Retina (tissue), 1 donor: ENCODE results near the gene RAB7B.
"Not testable (repeated sequence)": the region's sequence is repeated elsewhere in the genome, so short reads cannot be mapped to it uniquely, and the experiment has no call there.

Experiments
- DNase-seq: peaks from one replicate; pipeline ENCODE4 v3.0.0-alpha.2; 2016

The RAB7B gene, protein sequence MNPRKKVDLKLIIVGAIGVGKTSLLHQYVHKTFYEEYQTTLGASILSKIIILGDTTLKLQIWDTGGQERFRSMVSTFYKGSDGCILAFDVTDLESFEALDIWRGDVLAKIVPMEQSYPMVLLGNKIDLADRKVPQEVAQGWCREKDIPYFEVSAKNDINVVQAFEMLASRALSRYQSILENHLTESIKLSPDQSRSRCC

DNA sequence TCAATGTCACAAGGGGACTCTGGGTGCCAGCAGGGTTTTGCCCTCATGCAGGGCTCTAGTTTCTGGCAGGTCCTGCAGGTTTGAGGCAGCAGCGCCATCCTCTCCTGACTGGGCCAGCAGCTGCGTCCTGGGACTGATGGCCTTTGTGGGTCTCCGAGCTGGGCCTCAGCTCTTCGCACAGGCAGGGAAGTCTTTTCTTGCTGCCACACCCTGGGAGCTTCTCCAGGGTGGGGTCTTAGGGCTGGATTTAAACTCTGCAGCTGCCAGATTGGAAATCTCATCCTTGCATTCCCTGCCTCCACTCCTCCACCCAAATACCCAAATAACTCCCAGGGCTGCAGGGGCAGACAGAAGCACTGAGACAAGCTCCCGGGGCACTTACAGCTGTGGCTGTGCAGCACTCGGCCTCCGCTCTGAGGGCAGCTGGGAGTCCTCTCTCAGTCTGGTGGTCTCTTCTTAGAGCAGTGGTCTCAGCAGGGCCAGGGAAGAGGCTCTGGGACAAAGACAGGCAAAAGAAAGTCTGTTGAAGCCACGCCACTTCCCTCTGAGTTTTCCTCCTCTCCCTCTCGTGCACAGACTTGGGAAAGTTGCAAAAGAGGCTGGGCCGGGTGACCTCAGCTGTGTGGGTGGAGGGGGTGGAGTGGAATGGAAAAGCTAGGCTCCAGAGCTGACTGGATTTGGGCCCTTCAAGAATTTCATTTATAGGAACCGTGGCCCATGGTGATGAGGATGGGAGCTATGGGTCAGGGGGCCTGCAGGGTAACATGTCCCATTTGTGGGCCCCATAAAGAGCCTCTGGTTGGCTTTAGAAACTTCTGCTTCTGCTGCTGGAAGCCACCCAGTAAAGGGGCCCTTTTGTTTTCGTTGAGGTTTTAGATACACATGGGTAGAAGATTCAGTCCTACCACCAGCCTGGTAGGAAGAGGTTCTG lies at the start of gene RAB7B:
TSS of gene RAB7B (minus strand) at position 525 of the 931 bp plus-strand sequence. CDS start 9,260 bp downstream, outside the sequence.
- DNase-seq, result peak; percentile 32

DNA sequence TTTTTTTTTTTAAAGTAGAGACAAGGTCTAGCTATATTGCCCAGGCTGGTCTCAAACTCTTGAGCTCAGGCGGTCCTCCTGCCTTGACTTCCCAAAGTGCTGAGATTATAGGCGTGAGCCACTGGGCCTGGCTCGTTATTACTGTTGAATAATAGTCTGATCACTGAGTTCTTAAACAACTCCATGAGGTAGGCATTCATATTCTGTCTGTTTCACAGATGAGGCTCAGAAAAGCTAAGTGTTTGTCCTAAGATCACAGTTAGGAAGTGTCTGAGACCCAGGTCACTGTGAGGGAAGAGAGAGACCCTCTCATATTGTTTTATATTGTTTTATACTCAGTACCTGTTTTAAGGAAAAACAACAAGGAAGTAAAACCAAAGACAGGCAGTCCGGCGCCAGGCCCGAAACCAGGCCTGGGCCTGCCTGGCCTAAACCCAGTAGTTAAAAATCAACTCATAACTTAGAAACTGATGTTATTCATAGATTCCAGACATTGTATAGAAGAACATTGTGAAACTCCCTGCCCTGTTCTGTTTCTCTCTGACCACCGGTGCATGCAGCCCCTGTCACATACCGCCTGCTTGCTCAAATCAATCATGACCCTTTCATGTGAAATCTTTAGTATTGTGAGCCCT lies 49.2 kb upstream of the RAB7B start:
- DNase-seq, result not testable (repeated sequence)

DNA sequence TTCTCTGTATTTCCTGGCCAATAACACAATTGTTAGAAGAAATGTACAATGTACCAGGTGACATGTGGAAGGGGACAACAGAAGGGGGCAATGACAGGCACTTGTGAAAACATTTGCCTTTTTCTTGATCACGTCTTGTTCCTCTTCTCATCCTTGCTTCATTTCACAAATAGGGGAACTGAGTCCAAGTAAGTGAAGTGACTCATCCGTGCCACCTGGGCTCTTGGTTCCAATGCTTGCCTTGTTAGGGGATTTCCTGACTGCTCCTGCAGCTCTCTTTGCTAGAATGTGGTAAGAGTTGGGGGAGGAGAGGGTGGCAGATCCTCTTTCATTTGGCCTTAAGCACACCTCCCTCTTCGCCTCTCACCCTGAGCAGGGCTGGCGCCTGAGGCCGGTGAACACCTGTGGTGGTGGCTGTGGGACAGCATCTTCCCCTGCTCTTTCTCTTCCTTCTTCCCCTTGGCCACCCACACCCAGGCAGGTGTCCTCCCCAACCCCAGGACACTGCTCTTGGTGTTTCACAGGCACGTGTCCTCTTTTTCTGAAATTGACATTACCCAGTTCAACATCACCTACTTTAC lies 47.5 kb upstream of the RAB7B start:
- no peak for DNase-seq

DNA sequence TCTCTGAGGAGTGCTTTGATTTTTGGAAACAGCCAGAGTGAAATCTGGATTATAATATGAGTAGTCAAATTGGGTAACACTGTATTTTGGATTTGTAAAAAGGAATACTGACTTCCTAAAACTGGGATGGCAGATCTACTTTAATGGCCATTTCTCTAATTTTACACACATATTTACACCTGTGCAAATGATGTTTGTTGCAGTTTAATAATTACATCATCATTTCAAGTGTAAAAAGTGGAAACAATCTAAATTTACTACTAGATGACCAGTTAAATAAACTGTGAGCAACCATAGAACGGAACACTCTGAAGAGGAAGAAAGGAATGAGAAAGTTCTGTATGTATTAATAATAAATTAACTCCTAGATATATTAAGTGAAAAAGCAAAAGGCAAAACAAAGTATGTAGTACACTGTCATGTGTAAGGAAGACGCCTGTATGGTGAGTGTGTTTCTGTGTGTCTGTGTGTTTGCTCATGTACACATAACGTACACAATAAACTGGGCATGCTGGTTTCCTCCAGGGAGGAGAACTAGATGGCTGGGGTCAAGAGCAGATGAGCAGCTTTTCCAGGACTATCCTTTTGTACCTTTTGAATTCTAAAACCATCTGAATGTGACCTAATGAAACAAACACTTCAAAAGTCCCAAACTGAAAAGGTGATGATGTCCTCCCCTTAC lies 46.9 kb upstream of the RAB7B start:
- DNase-seq, result no peak

DNA sequence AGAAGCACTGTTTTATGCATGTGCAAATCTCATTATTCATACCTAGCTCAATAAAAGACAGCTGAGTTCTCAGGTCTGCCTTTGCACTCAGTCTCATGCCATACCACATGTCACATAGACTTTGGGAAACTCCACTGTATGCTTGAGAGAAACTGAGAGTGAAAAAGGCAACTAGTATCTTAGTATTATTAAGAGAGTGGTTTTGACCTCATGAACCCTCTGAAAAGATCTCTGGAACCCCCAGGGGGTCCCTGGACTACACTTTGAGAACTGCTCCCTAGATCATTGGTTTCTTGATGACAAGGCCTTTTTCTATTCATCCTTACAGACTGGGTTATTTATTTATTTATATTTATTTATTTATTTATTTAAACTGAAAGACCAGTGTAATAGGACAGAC lies 46.1 kb upstream of the RAB7B start:
- no peak for DNase-seq

DNA sequence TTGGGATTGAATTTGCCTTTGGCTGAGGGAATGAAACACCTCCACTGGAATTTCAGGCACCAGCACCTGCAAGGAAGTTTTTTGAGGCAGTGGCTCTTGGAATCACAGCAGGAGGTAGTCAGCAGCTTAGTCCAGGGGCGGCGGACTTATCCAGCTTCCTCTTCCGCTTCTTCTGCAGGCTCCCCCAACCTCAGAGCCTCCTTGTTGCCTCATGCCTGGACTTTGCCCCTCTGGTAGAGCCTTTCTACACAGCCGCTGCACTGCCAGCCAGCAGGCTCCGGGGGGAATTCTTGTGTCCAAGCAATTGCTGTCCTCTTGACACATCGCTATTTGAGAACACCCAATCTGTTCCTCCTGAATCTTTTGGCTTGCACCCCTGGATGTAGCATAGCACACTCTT lies 45.4 kb upstream of the RAB7B start:
- no peak for DNase-seq

DNA sequence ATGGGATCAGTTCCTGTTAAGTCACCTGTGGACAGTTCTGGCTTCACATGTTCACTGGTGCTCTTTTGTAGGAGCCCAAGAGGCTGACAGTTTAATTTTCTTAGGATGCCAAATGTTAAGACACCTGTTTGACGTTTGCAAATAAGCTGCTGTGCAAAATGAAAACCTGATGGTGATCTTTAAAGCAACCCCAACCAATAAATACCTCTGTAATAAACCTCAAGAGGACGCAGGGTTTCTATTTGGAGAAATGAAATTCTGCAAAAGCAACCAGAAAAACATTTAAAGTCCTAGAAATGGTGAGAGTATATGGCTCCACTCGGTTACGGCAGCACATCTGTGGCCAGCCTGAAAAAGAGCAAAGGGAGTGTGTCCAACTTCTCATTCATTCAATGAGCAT lies 44.1 kb upstream of the RAB7B start:
- DNase-seq, result no peak

DNA sequence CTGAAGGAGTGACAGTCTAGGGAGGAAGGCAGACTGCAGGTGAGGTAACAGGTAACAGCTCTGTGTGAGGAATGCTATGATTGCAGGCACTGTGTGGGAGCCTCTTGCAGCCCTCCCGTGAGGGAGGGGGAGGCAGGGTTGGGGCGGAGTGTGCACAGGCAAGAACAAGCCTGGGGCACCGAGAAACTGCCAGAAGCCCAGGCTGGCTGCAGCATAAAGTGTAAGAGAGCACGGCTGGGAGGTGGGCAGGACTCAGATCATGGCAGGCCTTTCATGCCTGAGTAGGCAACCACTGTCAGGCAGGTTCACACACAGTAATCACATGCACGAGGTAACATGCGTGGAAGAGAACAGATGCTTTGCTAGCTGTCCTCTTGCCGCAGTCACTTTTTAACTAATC lies 38.4 kb upstream of the RAB7B start:
- DNase-seq, result peak; percentile 52

DNA sequence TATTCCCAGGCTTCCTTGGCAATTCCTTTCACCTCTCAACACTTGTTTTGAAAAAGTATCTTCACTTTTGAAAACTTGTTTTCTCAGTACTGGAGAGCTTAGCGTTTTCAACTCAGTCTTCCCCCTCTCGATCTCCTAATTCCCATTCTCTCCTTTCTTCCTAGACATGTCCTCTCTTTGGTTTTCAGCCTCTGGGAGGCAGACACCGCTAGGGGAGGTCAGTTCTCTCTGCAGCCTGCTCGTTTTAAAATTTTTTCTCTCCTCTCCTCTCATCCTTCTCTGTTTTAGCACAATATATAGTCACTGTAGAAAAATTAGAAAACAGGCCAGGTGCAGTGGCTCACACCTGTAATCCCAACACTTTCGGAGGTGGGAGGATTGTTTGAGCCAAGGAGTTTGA lies 37.1 kb upstream of the RAB7B start:
- no peak for DNase-seq

DNA sequence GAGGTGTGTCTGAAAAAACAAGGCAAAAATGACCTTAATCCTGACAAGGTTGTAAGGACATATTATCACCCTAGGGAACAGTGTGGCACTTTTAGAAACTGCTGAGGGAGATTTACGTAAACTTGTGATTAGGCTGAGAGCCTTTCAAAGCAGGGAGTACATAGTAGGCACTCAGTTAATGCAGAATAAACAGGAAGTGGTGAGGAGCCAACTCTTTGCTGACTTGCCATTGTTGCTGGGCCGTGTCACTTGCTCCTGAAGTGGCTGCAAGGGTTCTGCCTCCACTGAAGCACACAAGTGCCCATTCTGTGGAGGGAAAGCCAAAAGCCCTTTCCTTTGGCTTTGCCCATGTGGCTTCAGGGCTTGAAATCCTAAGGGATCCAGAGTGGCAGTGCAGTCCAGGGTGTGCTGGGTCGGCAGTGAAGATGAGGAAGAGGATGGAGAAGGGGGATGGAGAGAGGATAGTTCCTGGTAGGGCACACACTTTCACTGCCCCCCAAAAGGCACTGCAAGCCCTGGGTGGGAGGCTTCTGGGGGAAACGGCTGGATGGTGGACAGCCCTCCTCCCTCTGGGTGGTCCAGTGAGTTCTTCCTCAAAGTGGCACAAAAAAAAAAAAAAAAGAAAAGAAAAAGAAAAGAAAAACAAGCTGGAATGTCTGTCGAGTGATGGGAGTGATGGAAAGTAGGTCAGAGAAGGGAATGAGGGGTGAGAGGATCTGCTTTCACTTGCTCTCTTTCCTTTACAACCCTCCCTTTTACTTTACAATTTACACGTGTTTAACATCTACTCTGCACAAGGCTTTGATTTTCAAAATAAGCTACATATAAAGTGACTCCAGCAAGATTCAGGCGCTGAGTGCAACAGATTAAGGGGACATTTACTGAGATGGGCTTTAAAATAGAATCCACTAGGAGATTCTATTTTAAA lies 36.1 kb upstream of the RAB7B start:
- DNase-seq, result peak; percentile 63

DNA sequence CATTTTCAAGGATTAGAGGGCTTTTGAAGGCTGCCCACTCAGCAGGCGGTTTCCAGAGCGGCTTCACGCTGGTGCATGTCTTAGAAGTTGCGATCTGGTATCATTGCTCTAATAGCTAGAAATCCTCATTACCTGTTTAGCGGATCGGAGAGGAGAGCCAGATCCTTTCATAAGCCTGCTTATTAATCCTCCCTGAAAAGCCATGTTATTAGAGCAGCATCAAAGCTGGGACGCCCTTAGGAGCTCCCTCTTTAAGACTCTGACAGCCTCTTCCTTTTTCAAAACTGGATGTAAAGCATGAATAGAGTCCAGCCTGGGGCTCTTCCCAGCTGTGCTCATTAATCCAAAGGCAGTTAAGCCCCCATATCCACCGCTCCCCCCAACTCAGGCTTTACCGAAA lies 34.4 kb upstream of the RAB7B start:
- peak; percentile 73 for DNase-seq

DNA sequence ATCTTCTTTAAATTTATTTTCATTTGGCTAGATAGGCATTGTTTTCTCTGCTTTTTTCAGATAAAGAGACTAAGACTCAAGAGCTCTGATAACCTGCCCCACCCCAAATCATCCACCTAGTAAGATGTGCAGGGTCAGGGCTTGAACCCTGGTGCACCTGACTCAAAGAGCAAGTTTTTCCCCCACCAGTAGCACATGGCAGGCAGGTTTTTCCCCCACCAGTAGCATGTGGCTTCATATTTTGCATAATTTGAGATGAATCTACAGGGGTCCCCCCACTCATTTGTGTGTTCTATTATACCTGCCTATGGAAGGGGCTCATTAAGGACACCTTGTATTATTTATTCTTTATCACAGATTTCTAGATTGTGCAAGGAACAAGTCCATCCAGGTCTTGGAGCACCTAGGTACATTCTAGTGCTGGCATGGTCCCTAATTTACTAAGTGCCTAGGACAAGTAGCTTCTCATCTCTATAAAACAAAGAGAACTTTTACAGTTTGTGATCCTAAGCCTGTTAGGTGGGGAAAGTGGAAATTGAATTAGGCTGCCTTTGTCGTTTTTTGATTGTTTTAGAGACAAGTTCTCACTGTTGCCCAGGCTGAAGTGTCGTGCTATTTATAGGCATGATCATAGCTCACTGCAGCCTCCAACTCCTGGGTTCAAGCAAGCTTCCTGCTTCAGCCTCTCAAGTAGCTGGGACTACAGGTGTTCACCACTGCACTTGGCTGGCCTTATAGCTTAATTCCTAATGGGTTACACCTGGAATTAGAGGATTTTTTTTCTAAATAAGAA lies 33.7 kb upstream of the RAB7B start:
- no peak for DNase-seq

DNA sequence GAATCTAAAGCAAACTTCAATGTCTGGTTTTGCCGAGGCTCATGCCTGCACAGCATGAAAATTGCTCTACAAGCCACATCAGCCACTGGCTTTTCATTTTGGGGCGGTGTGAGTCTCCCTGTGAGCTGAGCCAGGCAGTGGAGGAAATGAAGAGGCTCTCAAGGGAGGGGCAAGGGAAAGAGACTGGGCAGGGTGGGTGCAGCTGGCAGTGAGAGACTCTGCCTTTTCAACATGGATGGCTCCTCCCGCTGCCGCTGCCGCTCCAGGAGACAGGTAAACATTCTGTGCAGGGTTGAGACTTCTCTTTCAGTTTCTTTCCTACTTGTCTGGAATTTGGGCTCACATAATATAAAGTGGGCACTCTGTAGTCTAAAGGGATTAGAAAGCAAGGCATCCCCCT lies 31.8 kb upstream of the RAB7B start:
- no peak for DNase-seq

DNA sequence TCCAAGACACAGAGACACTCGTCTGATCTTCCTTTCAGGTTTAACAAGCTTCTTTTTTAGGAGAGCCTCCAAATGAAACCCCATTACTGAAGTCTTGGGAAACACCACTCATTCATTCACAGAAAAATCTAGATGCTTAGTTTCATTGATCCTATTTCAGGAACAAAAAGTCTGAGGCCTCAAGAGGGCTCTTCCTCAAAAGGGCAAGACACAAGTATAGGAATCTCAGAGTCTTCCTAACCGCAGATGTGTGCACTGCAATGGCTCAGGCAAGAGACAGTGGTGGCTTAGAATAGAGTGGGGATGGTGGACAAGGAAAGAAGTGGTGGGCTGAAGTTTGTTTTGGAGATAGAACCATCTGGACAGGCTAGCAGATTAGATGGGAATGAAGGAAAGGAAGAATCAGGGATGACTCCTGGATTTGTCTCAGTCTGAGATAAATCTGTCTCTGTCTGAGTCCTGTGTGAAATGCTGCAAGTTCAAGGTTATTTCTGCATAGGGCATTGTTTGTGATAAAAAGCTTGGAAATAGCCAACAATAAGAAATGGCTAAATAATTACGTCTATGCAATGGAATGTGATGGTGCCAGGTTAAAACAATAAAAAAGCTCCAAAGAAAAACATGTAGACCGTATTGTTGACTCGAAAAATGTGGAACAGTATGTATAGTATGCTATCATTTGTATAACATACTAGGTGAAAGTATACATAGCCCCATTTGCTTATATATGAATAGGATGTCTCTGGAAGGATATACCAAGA lies 29.4 kb upstream of the RAB7B start:
- DNase-seq, result no peak

DNA sequence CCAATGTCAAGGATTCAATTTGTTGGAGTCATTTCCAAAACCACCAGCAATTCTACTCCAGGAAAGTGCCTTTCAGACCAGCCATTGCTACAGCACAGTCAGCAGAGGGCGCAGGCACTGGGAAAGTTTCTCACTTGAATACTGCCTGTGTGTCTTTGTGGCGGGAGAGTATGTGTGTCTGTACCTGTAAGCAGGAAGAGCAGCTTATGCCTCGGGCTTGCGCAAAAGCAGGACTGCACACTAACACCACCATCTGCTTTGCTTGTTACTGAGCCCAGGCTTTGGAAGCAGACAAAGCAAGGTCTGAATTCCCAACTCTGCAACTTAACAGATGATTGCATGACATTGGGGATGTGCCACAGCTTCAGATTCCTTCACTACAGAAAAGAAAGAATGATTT lies 27.5 kb upstream of the RAB7B start:
- peak; percentile 66 for DNase-seq

DNA sequence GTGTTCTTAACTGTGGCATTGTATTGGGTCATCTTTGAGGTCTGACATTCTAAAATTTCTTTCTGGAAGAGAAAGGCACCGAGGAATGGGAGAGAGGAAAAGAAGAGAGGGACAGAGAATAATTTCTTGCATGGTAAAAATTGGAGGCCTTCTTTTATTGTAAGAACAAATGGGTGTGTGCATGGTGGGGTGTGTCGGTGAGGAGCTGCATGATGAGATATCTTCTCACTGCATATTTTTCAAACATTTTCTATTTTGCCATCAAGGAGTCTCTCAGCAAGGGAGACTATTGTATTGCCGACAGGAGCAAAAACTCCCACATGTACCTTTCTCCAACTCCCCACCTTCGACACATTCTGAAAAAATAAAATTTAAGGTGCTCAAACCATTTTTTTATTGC lies 27.0 kb upstream of the RAB7B start:
- no peak for DNase-seq

DNA sequence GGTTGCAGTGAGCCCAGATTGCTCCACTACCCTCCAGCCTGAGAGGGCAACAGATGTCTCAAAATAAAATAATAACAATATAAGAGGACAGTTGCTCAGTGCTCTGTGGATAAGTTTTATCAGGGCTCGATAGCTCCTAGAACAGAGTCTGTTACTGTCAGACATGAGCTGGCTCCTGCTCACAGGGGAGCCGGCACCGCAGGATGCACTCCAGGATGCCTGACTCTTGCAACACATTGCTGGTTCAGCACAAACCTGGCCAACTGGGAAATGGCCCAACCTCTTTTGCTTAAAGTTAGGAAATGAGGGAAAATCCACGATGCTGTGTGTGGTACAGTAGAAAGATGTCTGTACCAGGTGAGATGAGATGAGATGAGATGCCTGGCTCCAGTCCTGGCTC lies 26.3 kb upstream of the RAB7B start:
- no peak for DNase-seq

DNA sequence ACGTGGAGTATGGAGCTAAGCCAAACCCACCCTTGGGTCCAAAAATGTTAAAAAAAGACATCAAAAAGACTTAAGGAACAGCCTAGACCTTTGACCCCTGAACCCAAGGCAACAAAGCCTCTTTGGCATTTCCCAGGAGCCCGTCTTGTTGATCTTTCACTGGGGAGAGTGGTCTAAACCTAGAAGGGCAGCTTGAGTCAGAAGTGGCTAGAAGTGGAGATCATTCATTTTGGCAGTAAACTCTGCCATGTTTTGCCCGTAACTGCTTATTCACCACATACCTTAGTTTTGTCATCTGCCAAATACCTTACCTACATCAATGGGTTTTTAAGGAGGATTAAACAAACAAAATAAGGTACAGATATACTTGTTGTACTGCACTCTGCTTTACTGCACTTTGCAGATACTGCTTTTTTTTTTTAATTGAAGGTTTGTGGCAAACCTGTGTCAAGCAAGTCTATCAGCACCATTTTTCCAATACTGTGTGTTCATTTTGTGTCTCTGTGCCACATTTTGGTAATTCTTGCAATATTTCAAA lies 22.2 kb upstream of the RAB7B start:
- DNase-seq, result no peak

DNA sequence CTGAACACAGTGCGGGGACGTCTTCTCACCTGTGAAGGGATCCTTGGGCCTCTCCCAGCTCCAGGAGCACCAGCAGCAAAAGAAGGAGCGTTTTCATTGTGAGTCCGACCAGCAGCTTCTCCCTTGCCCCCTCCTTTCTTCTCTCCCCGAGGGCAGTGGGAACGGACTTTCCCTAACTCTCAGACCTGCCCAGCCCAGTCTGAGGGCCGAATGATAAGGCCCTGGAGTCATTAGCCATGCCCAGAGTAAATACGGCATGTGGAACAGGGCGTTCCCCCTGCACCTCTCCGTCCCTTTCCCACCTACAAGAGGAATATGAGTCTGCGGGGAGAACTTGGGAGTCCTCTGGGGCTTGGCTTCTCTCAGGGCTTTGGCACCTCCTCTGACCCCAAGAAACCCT lies 20.5 kb upstream of the RAB7B start, which contains the start of gene CTSE:
TSS of gene CTSE (minus strand) at position 201 of the 400 bp plus-strand sequence. CDS start at position 97, 104 bp downstream.
- DNase-seq, result no peak

DNA sequence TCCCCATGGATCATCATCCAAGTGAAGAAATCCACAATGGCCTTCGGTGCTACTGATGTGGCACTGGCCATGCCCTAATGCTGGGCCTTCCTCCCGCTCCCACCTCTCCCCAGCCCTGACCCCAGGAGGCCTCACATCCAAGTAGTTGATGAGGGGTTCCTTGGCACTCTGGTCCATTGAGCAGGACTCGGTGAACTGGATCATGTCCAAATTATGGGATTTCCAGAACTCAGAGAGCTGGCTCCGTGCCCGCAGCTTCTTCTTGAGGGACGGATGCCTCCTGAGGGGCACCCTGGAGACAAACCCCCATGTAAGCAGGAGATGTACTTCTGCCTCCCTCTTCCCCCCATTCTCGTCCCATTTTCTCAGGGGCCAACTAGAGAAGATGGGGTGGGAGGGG lies 19.6 kb upstream of the RAB7B start:
- DNase-seq, result no peak
